Ishikawa (cell line): ENCODE results near the gene ASB6.

ENCODE experiments used
- CEBPB ChIP-seq: IDR thresholded peaks from 2 replicates; pipeline ENCODE4 v1.6.1; 2012
- CREB1 ChIP-seq: IDR thresholded peaks from 2 replicates; pipeline ENCODE4 v1.6.1; 2012; ENCODE audit warnings: low read depth
- EGR1 ChIP-seq: IDR thresholded peaks from 2 replicates; pipeline ENCODE4 v1.6.1; 2012
- EP300 ChIP-seq: IDR thresholded peaks from 2 replicates; pipeline ENCODE4 v1.6.1; 2012; ENCODE audit warnings: borderline replicate concordance
- FOXM1 ChIP-seq: IDR thresholded peaks from 2 replicates; pipeline ENCODE4 v1.6.1; 2012; ENCODE audit warnings: low read depth, borderline replicate concordance
- MAX ChIP-seq: IDR thresholded peaks from 2 replicates; pipeline ENCODE4 v1.6.1; 2012
- NFIC ChIP-seq: IDR thresholded peaks from 2 replicates; pipeline ENCODE4 v1.6.1; 2012
- RAD21 ChIP-seq: IDR thresholded peaks from 2 replicates; pipeline ENCODE4 v1.6.1; 2012; ENCODE audit warnings: low read depth
- REST ChIP-seq: IDR thresholded peaks from 2 replicates; pipeline ENCODE4 v1.6.1; 2012; ENCODE audit warnings: low read depth, mild to moderate bottlenecking
- TAF1 ChIP-seq: IDR thresholded peaks from 2 replicates; pipeline ENCODE4 v1.6.1; 2012; ENCODE audit warnings: low read depth, mild to moderate bottlenecking
- TCF12 ChIP-seq: IDR thresholded peaks from 2 replicates; pipeline ENCODE4 v1.6.1; 2012; ENCODE audit warnings: low read depth
- TEAD4 ChIP-seq: IDR thresholded peaks from 2 replicates; pipeline ENCODE4 v1.6.1; 2012
- USF1 ChIP-seq: IDR thresholded peaks from 2 replicates; pipeline ENCODE4 v1.6.1; 2012
- YY1 ChIP-seq: IDR thresholded peaks from 2 replicates; pipeline ENCODE4 v1.6.1; 2012; ENCODE audit warnings: low read depth
- ZBTB7A ChIP-seq: IDR thresholded peaks from 2 replicates; pipeline ENCODE4 v1.6.1; 2012; ENCODE audit warnings: low read depth

ASB6 gene

GRCh38 chr9:129669141-129669718 is 27.3 kb upstream of the ASB6 start:
- TF ChIP-seq RAD21 (no peak), TCF12 (no peak), USF1 (no peak), FOXM1 (no peak), EGR1 (no peak), ZBTB7A (no peak), EP300 (no peak), YY1 (no peak), REST (no peak), NFIC (no peak), CREB1 (no peak), TEAD4 (no peak), MAX (no peak), TAF1 (no peak), CEBPB (no peak)

- TF ChIP-seq CEBPB (no peak), NFIC (no peak), TAF1 (no peak), REST (no peak), ZBTB7A (no peak), EGR1 (no peak)
Observed at GRCh38 chr9:129667850-129668249, 25.9 kb upstream of the ASB6 start.

- TF ChIP-seq TCF12 = no peak
- no peak for TF ChIP-seq NFIC
- TF ChIP-seq REST = no peak
- TF ChIP-seq EGR1 = no peak
- TF ChIP-seq MAX = no peak
- TF ChIP-seq ZBTB7A = no peak
- no peak for TF ChIP-seq FOXM1
- no peak for TF ChIP-seq CEBPB
- TF ChIP-seq RAD21 = no peak
- TF ChIP-seq TAF1 = no peak
- no peak for TF ChIP-seq USF1
- no peak for TF ChIP-seq TEAD4
Observed at GRCh38 chr9:129667378-129667777, 25.4 kb upstream of the ASB6 start.

GRCh38 chr9:129666575-129666974 is 24.6 kb upstream of the ASB6 start:
- TF ChIP-seq NFIC (no peak), CREB1 (no peak), ZBTB7A (no peak), TCF12 (no peak), REST (no peak), TEAD4 (no peak), EGR1 (no peak), TAF1 (no peak), USF1 (no peak), RAD21 (no peak), YY1 (no peak), MAX (no peak), EP300 (no peak), CEBPB (no peak), FOXM1 (no peak)
